Astrocyte (in vitro differentiated cells and primary cell): ENCODE measurements around the gene MTX3. TPM values are rescaled to one million over a fixed set of nuclear protein-coding genes. Genes with fewer than 3 reads are reported as not detected.

Experiments
- DNase-seq: peaks from one replicate; pipeline ENCODE4 v3.0.0-alpha.2; 2010; ENCODE audit warnings: low read depth
- FAIRE-seq: peaks from 2 replicates; lab custom pipeline; 2011; peaks lifted over from hg19 to GRCh38; lab: Jason Lieb, UNC
- H2AFZ ChIP-seq: 2 replicates; pipeline ENCODE4 v1.6.0; 2012; ENCODE audit warnings: low read depth, low read length, inconsistent platforms
- H3K27ac ChIP-seq: 2 replicates; pipeline ENCODE4 v1.5.1; 2011; ENCODE audit warnings: low read depth, low read length, inconsistent platforms
- H3K27me3 ChIP-seq: 2 replicates; pipeline ENCODE4 v1.6.0; 2011; ENCODE audit warnings: low read length, inconsistent platforms; ENCODE audit not compliant: insufficient read depth
- H3K36me3 ChIP-seq: 2 replicates; pipeline ENCODE4 v1.5.1; 2011; ENCODE audit warnings: low read length, inconsistent platforms; ENCODE audit not compliant: insufficient read depth
- H3K4me1 ChIP-seq: 2 replicates; pipeline ENCODE4 v1.5.1; 2011; ENCODE audit warnings: low read length, inconsistent platforms; ENCODE audit not compliant: insufficient read depth
- H3K4me2 ChIP-seq: 2 replicates; pipeline ENCODE4 v1.6.0; 2012; ENCODE audit warnings: low read length, inconsistent platforms
- H3K4me3 ChIP-seq: 2 replicates; pipeline ENCODE4 v1.5.1; 2011; ENCODE audit warnings: low read depth, mild to moderate bottlenecking, low read length, inconsistent platforms; ENCODE audit not compliant: insufficient read depth
- H3K79me2 ChIP-seq: 2 replicates; pipeline ENCODE4 v1.6.0; 2012; ENCODE audit warnings: mild to moderate bottlenecking, low read length, inconsistent platforms; ENCODE audit not compliant: insufficient read depth
- H3K9ac ChIP-seq: 2 replicates; pipeline ENCODE4 v1.6.0; 2012; ENCODE audit warnings: mild to moderate bottlenecking, low read length, inconsistent platforms
- H3K9me3 ChIP-seq: 2 replicates; pipeline ENCODE4 v1.5.1; 2012; ENCODE audit warnings: low read depth, mild to moderate bottlenecking, low read length, inconsistent platforms; ENCODE audit not compliant: insufficient read depth
- H4K20me1 ChIP-seq: 2 replicates; pipeline ENCODE4 v1.6.0; 2012; ENCODE audit warnings: low read length, inconsistent platforms; ENCODE audit not compliant: insufficient read depth
- H3K27ac Mint-ChIP-seq: one replicate; pipeline ENCODE4 v1.8.0; 2021; ENCODE audit warnings: mild to moderate bottlenecking, mixed read lengths; ENCODE audit not compliant: unreplicated experiment
- H3K27me3 Mint-ChIP-seq: one replicate; pipeline ENCODE4 v1.8.0; 2021; ENCODE audit warnings: low read depth, mixed read lengths; ENCODE audit not compliant: unreplicated experiment
- H3K36me3 Mint-ChIP-seq: one replicate; pipeline ENCODE4 v1.8.0; 2021; ENCODE audit warnings: low read depth, mixed read lengths; ENCODE audit not compliant: unreplicated experiment
- H3K4me1 Mint-ChIP-seq: one replicate; pipeline ENCODE4 v1.8.0; 2021; ENCODE audit warnings: low read depth, mixed read lengths; ENCODE audit not compliant: unreplicated experiment
- H3K4me3 Mint-ChIP-seq: one replicate; pipeline ENCODE4 v1.8.0; 2021; ENCODE audit warnings: mild to moderate bottlenecking, moderate library complexity, mixed read lengths; ENCODE audit not compliant: unreplicated experiment
- H3K9me3 Mint-ChIP-seq: one replicate; pipeline ENCODE4 v1.8.0; 2021; ENCODE audit warnings: mild to moderate bottlenecking, mixed read lengths; ENCODE audit not compliant: unreplicated experiment
- EZH2 ChIP-seq: IDR thresholded peaks from 2 replicates; pipeline ENCODE4 v1.6.1; 2012; ENCODE audit warnings: mild to moderate bottlenecking, low read length, inconsistent platforms; ENCODE audit not compliant: insufficient read depth
- total RNA-seq: library from RNA; stranded (reverse); gene quantifications from 2 replicates; pipeline ENCODE4 v1.2.1, GENCODE V29; 2021
- TF ChIP-seq, protein P1 (sequence below): IDR thresholded peaks from 2 replicates; pipeline ENCODE4 v1.5.1; 2011; ENCODE audit warnings: low read depth, mild to moderate bottlenecking, inconsistent platforms, low read length, moderate library complexity; ENCODE audit not compliant: insufficient read depth

Gene MTX3
- total RNA-seq, 1 donor from 2014 or later = 14.0 TPM

DNA sequence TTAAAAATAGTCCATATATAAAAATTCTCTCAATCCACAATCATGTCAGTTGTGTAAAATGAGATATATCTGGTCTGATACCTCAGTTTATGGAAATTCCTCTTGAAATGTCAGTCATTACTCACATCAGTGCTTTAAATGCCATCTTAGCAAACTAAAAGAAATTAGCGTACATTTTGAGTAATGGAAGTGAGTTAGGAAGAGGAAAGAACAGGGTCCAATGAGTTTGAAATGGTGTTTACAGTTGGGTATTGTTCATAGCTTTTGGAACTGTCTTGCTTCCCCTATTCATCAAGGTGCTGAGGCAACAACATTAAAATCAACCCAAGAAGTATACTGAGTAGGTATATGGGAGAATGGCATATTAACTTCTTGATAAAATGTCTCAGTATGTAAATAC lies 8.7 kb upstream of the MTX3 start:
- Histone ChIP-seq H3K27me3 (no peaks in the 10 kb centered on the region), H3K36me3 (no peaks in the 10 kb centered on the region), H3K4me1 (no peaks in the 10 kb centered on the region), H4K20me1 (no peaks in the 10 kb centered on the region), H3K9me3 (no peaks in the 10 kb centered on the region), H3K9ac (no peak overlapping the region), H3K79me2 (no peaks in the 10 kb centered on the region), H2AFZ (no peak overlapping the region), H3K27ac (no peak overlapping the region), H3K4me2 (no peak overlapping the region), H3K4me3 (no peak overlapping the region)
- Mint-ChIP-seq H3K36me3 (peaks cover 2% of the 10 kb centered on the region), H3K27ac (no peak overlapping the region), H3K9me3 (no peaks in the 10 kb centered on the region), H3K4me3 (no peak overlapping the region), H3K27me3 (no peaks in the 10 kb centered on the region), H3K4me1 (no peaks in the 10 kb centered on the region)
- TF ChIP-seq, protein P1, sequence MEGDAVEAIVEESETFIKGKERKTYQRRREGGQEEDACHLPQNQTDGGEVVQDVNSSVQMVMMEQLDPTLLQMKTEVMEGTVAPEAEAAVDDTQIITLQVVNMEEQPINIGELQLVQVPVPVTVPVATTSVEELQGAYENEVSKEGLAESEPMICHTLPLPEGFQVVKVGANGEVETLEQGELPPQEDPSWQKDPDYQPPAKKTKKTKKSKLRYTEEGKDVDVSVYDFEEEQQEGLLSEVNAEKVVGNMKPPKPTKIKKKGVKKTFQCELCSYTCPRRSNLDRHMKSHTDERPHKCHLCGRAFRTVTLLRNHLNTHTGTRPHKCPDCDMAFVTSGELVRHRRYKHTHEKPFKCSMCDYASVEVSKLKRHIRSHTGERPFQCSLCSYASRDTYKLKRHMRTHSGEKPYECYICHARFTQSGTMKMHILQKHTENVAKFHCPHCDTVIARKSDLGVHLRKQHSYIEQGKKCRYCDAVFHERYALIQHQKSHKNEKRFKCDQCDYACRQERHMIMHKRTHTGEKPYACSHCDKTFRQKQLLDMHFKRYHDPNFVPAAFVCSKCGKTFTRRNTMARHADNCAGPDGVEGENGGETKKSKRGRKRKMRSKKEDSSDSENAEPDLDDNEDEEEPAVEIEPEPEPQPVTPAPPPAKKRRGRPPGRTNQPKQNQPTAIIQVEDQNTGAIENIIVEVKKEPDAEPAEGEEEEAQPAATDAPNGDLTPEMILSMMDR = no peak
- TF ChIP-seq EZH2 = no peak
- DNase-seq (no peak), FAIRE-seq (no peak)

- H3K9ac ChIP-seq = no peak overlapping the region
- no peak overlapping the region for H3K4me3 ChIP-seq
- Mint-ChIP-seq H3K36me3 (no peaks in the 10 kb centered on the region), H3K4me3 (peak overlapping the region; percentile 11), H3K27me3 (no peaks in the 10 kb centered on the region), H3K9me3 (no peaks in the 10 kb centered on the region), H3K27ac (peak overlapping the region; percentile 50), H3K4me1 (peaks cover 22% of the 10 kb centered on the region)
- no peaks in the 10 kb centered on the region for H3K9me3 ChIP-seq
- no peaks in the 10 kb centered on the region for H3K27me3 ChIP-seq
- H2AFZ ChIP-seq = no peak overlapping the region
- no peak for TF ChIP-seq EZH2
- TF ChIP-seq, protein P1 = no peak
- FAIRE-seq (no peak), DNase-seq (peak; percentile 10)
- peaks cover 10% of the 10 kb centered on the region for H3K4me1 ChIP-seq
- no peak overlapping the region for H3K27ac ChIP-seq
- H4K20me1 ChIP-seq = no peaks in the 10 kb centered on the region
- peaks cover 6% of the 10 kb centered on the region for H3K36me3 ChIP-seq
- peaks cover 11% of the 10 kb centered on the region for H3K79me2 ChIP-seq
- H3K4me2 ChIP-seq = peak overlapping the region; percentile 18
Measured at GRCh38 chr5:79992891-79993657, 2.0 kb upstream of the MTX3 start.

- Histone ChIP-seq H3K4me1 (peaks cover 10% of the 10 kb centered on the region), H3K79me2 (peaks cover 11% of the 10 kb centered on the region), H3K36me3 (peaks cover 11% of the 10 kb centered on the region), H3K27ac (peak overlapping the region; percentile 70), H4K20me1 (no peaks in the 10 kb centered on the region), H3K4me2 (peak overlapping the region; percentile 91), H3K9me3 (no peaks in the 10 kb centered on the region), H3K27me3 (no peaks in the 10 kb centered on the region), H2AFZ (peak overlapping the region; percentile 95), H3K9ac (peak overlapping the region; percentile 88), H3K4me3 (peak overlapping the region; percentile 81)
- DNase-seq = no peak
- peak overlapping the region; percentile 97 for H3K4me3 Mint-ChIP-seq
- H3K4me1 Mint-ChIP-seq = peaks cover 22% of the 10 kb centered on the region
- peak overlapping the region; percentile 82 for H3K27ac Mint-ChIP-seq
- H3K36me3 Mint-ChIP-seq = no peaks in the 10 kb centered on the region
- FAIRE-seq = no peak
- no peaks in the 10 kb centered on the region for H3K27me3 Mint-ChIP-seq
- TF ChIP-seq EZH2 = no peak
- TF ChIP-seq, protein P1 = no peak
- no peaks in the 10 kb centered on the region for H3K9me3 Mint-ChIP-seq
Measured at GRCh38 chr5:79990205-79990597, 861 bp downstream of the MTX3 start.
